Ishikawa (cell line): ENCODE measurements around the gene COMTD1.

Experiments
- CEBPB ChIP-seq: IDR thresholded peaks from 2 replicates; pipeline ENCODE4 v1.6.1; 2012
- CREB1 ChIP-seq: IDR thresholded peaks from 2 replicates; pipeline ENCODE4 v1.6.1; 2012; ENCODE audit warnings: low read depth
- EGR1 ChIP-seq: IDR thresholded peaks from 2 replicates; pipeline ENCODE4 v1.6.1; 2012
- EP300 ChIP-seq: IDR thresholded peaks from 2 replicates; pipeline ENCODE4 v1.6.1; 2012; ENCODE audit warnings: borderline replicate concordance
- FOXM1 ChIP-seq: IDR thresholded peaks from 2 replicates; pipeline ENCODE4 v1.6.1; 2012; ENCODE audit warnings: low read depth, borderline replicate concordance
- NFIC ChIP-seq: IDR thresholded peaks from 2 replicates; pipeline ENCODE4 v1.6.1; 2012
- RAD21 ChIP-seq: IDR thresholded peaks from 2 replicates; pipeline ENCODE4 v1.6.1; 2012; ENCODE audit warnings: low read depth
- TAF1 ChIP-seq: IDR thresholded peaks from 2 replicates; pipeline ENCODE4 v1.6.1; 2012; ENCODE audit warnings: low read depth, mild to moderate bottlenecking
- TCF12 ChIP-seq: IDR thresholded peaks from 2 replicates; pipeline ENCODE4 v1.6.1; 2012; ENCODE audit warnings: low read depth
- TEAD4 ChIP-seq: IDR thresholded peaks from 2 replicates; pipeline ENCODE4 v1.6.1; 2012
- YY1 ChIP-seq: IDR thresholded peaks from 2 replicates; pipeline ENCODE4 v1.6.1; 2012; ENCODE audit warnings: low read depth
- ZBTB7A ChIP-seq: IDR thresholded peaks from 2 replicates; pipeline ENCODE4 v1.6.1; 2012; ENCODE audit warnings: low read depth
- TF ChIP-seq, protein P1 (sequence below): IDR thresholded peaks from 2 replicates; pipeline ENCODE4 v1.6.1; 2012
- TF ChIP-seq, protein P2 (sequence below): IDR thresholded peaks from 2 replicates; pipeline ENCODE4 v1.6.1; 2012; ENCODE audit warnings: low read depth, mild to moderate bottlenecking
- TF ChIP-seq, protein P3 (sequence below): IDR thresholded peaks from 2 replicates; pipeline ENCODE4 v1.6.1; 2012

Gene COMTD1

DNA sequence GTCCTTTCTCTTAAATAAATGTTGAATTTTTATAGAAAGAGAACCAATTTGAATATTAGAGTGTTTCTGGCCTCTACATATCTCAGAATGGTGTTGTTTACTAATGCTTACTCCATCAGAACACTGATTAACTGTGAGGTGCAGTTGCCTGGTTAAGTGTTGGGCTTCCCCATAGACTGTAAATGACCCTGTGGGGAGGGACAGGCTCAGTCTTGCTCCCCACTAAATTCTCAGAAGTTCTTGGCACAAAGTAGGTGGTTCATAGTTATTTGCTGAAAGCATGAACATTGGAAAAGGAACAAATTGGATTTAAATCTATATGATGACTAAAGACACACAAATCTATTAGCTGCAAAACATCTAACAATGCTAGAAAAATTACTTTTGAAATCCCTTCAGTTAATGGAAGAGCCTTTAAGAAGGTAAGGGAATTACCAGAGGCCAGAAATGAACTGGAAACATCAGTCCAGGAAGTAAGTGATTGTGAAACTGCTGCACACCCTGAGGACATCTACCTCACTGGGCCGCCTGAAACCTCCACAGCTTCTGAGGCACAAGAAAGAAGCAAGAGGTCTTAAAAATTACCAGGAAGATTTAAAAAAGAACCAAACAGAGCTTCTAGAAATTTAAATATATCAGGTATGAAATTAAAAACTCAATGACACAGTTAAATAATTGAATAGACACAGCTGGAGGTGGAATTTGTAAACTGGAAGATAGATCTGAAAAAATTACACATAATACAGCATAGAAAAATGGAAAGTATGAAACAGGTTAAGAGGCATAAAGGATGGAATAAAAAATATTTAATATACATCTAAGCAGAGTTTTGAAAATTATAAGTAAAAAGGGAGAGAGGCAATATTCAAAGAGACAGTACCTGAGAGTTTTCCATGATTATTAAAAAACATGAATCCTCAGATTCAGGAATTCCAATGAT, 17.8 kb upstream of the COMTD1 start:
- TF ChIP-seq TCF12 (no peak), EGR1 (no peak), CREB1 (no peak)

DNA sequence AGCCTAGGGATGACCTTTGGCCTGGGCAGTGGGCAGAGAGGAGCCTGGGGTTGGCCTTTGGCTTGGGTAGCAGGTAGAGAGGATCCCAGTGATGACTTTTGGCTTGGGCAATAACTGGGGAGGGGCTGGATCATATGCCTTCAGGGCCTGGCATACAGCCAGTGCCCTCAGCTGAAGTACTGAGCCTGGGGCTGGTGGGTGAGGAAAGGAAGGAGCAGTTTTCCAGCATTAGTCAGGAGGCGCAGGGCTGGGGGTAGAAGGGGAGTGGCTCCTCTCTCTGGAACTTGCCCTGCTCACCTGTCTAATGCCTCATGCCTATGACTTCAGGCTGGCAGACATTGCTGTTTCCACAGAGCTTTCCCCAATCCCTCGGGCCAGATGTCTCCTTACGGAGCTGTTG, 15.2 kb upstream of the COMTD1 start:
- TF ChIP-seq YY1 = no peak
- no peak for TF ChIP-seq CEBPB
- peak; percentile 55 for TF ChIP-seq NFIC
- TF ChIP-seq, protein P1, sequence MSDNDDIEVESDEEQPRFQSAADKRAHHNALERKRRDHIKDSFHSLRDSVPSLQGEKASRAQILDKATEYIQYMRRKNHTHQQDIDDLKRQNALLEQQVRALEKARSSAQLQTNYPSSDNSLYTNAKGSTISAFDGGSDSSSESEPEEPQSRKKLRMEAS = no peak
- no peak for TF ChIP-seq RAD21

DNA sequence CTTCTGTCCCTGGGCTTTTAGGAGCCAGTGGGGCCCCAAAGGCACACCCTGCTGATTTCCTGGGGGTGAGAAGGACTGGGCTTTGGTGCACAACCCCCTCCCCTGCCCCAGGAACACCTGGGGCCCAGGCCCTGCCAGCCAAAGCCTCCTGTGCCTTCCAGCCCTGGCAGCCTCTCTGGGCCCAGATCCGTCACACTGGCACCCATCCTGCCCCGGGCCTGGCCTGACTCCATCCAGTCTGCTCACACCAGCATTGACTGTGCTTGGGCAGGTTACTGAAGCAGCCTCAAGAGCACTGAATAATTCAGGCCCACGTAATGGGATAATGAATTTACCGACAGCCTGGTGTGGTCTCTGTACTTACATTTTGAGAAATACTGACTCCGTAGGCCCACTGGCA, 12.0 kb upstream of the COMTD1 start:
- TF ChIP-seq, protein P1 = no peak
- no peak for TF ChIP-seq EGR1
- no peak for TF ChIP-seq RAD21
- TF ChIP-seq, protein P2, sequence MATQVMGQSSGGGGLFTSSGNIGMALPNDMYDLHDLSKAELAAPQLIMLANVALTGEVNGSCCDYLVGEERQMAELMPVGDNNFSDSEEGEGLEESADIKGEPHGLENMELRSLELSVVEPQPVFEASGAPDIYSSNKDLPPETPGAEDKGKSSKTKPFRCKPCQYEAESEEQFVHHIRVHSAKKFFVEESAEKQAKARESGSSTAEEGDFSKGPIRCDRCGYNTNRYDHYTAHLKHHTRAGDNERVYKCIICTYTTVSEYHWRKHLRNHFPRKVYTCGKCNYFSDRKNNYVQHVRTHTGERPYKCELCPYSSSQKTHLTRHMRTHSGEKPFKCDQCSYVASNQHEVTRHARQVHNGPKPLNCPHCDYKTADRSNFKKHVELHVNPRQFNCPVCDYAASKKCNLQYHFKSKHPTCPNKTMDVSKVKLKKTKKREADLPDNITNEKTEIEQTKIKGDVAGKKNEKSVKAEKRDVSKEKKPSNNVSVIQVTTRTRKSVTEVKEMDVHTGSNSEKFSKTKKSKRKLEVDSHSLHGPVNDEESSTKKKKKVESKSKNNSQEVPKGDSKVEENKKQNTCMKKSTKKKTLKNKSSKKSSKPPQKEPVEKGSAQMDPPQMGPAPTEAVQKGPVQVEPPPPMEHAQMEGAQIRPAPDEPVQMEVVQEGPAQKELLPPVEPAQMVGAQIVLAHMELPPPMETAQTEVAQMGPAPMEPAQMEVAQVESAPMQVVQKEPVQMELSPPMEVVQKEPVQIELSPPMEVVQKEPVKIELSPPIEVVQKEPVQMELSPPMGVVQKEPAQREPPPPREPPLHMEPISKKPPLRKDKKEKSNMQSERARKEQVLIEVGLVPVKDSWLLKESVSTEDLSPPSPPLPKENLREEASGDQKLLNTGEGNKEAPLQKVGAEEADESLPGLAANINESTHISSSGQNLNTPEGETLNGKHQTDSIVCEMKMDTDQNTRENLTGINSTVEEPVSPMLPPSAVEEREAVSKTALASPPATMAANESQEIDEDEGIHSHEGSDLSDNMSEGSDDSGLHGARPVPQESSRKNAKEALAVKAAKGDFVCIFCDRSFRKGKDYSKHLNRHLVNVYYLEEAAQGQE = no peak
- TF ChIP-seq NFIC = no peak
- TF ChIP-seq CREB1 = no peak
- no peak for TF ChIP-seq TCF12
- no peak for TF ChIP-seq CEBPB
- no peak for TF ChIP-seq FOXM1
- TF ChIP-seq, protein P3, sequence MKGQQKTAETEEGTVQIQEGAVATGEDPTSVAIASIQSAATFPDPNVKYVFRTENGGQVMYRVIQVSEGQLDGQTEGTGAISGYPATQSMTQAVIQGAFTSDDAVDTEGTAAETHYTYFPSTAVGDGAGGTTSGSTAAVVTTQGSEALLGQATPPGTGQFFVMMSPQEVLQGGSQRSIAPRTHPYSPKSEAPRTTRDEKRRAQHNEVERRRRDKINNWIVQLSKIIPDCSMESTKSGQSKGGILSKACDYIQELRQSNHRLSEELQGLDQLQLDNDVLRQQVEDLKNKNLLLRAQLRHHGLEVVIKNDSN = no peak
- TF ChIP-seq TEAD4 = no peak
- no peak for TF ChIP-seq ZBTB7A
- TF ChIP-seq TAF1 = no peak
- TF ChIP-seq YY1 = no peak
- no peak for TF ChIP-seq EP300

DNA sequence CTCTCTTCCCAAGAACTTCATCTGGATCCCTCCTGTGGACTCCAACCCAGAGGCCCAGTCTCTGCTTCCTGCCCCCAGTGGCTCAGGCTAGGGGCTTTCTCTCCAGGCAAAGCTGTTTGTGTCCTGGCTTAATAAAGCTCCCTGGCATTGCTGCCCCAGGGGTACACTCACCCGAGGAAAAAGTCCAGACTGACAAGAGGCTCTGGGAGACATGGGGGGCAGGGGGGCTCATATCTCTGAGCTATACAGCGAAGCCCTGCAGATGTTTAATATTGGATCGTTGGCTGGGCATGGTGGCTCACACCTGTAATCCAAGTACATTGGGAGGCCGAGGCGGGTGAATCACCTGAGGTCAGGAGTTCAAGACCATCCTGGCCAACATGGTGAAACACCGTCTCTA, 10.7 kb upstream of the COMTD1 start:
- TF ChIP-seq NFIC = no peak
- TF ChIP-seq EP300 = no peak
- TF ChIP-seq, protein P3 = no peak
- no peak for TF ChIP-seq EGR1
- no peak for TF ChIP-seq CEBPB

DNA sequence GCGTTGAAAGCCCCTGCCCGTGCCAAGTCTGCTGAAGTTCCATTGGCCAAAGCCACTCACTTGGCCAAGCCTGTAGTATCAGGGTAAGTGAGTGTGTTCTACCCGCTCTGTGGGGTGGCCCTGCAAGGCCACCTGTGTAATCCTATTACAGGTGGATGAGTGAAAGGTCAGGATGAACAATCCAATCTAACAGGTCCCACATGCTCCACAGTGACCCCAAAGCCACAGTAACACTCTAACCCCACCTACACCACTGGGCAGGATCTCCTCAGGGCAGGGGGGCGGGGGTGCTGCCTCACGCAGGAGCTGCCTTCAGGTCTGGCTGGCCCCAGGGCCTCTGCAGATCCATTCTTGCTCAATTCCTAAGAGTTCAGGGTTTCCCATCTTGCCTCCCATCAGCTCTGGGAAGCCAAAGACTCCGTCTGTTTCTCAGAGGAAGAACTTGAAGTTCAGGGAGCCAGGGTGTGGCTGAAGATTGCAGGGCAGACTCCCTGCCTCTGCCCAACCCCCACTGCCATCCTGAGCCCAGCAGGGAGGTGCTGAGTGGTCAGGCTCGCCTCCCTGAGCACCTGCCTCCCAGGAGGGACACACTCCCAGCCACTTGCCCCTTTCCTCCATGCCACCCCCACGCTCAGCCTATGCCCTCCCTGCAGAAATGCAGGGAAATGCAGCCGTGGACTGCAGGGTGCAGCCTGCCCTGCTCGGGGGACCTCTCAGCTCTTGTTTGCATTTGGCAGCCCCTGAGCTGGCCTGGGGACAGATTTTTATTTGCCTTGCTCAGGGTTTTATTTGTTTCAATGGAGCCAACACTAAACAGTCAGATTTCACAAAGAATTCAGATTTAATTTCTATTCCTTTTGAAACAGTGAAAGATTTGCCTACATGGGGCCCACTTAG, 9.8 kb upstream of the COMTD1 start:
- TF ChIP-seq YY1 = no peak
- TF ChIP-seq TAF1 = no peak
- no peak for TF ChIP-seq EGR1
- TF ChIP-seq EP300 = no peak
- TF ChIP-seq ZBTB7A = no peak
- TF ChIP-seq, protein P1 = no peak
- TF ChIP-seq, protein P3 = no peak
- TF ChIP-seq CREB1 = no peak
- no peak for TF ChIP-seq CEBPB
- TF ChIP-seq, protein P2 = no peak
- TF ChIP-seq NFIC = no peak
- no peak for TF ChIP-seq TEAD4
- no peak for TF ChIP-seq RAD21
- no peak for TF ChIP-seq FOXM1
